Naive thymus-derived CD4-positive, alpha-beta T cell (primary cell): ENCODE results near the gene JAKMIP2. TPM values are rescaled to one million over a fixed set of nuclear protein-coding genes. Genes with fewer than 3 reads are reported as not detected.
A peak's percentile ranks its signal among the peaks of the same experiment; 100 is the strongest.
"Not testable (repeated sequence)": the region's sequence is repeated elsewhere in the genome, so short reads cannot be mapped to it uniquely, and the experiment has no call there.

ENCODE experiments used
- ATAC-seq: fragments of 150-1000 bp; cut with Tn5 transposase; 2 replicates; pipeline ENCODE4 v1.10.0; 2021; ENCODE audit warnings: mild to moderate bottlenecking, moderate library complexity
- CTCF ChIA-PET: fragments of 350-600 bp; sonication (Branson Sonifier 250); formaldehyde crosslinking; loops from one replicate; lab custom pipeline; 2021; ENCODE audit warnings: antibody characterized with exemption; lab: Charles Lee
- POLR2A ChIA-PET: fragments of 350-600 bp; sonication (Branson Sonifier 250); formaldehyde crosslinking; loops from one replicate; lab custom pipeline; 2021; ENCODE audit warnings: antibody characterized with exemption, inconsistent platforms; lab: Charles Lee
- DNase-seq, 9 donors: peaks; one replicate each; pipeline versions ENCODE4 v3.0.0 to v3.0.0-alpha.2; 2020 to 2022; ENCODE audit warnings: mixed read lengths in 1 of 9
- H3K27ac ChIP-seq: one replicate; pipeline ENCODE4 v1.7.0; 2013; ENCODE audit warnings: mild to moderate bottlenecking, low read depth, low read length, moderate library complexity
- H3K27me3 ChIP-seq, 2 donors: one replicate each; pipeline ENCODE4 v1.7.0; 2013; ENCODE audit warnings: low read length in 2 of 2, mild to moderate bottlenecking in 2 of 2, moderate library complexity in 2 of 2; ENCODE audit not compliant: control insufficient read depth in 2 of 2, insufficient read depth in 2 of 2
- H3K36me3 ChIP-seq, 3 experiments: 1 replicate in 2 of 3; 2 replicates in 1 of 3; pipeline ENCODE4 v1.7.0; 2013; ENCODE audit warnings: low read length in 3 of 3, mild to moderate bottlenecking in 3 of 3, moderate library complexity in 1 of 3; ENCODE audit not compliant: insufficient read depth in 3 of 3, control insufficient read depth in 2 of 3
- H3K4me1 ChIP-seq, 2 donors: one replicate each; pipeline ENCODE4 v1.7.0; 2013; ENCODE audit warnings: low read length in 2 of 2, mild to moderate bottlenecking in 2 of 2, moderate library complexity in 1 of 2; ENCODE audit not compliant: control insufficient read depth in 2 of 2, insufficient read depth in 2 of 2
- H3K4me3 ChIP-seq: 2 replicates; pipeline ENCODE4 v1.7.0; 2013; ENCODE audit warnings: mild to moderate bottlenecking, low read length
- H3K9me3 ChIP-seq, 3 experiments: 1 replicate in 2 of 3; 2 replicates in 1 of 3; pipeline ENCODE4 v1.7.0; 2013; ENCODE audit warnings: low read length in 3 of 3; ENCODE audit not compliant: control insufficient read depth in 2 of 3
- H3K27ac Mint-ChIP-seq, 9 donors: one replicate each; pipeline ENCODE4 v1.8.0; 2020 to 2022; ENCODE audit warnings: mixed read lengths in 9 of 9, mild to moderate bottlenecking in 8 of 9, moderate library complexity in 5 of 9, inconsistent platforms in 2 of 9
- H3K27me3 Mint-ChIP-seq, 5 donors: one replicate each; pipeline ENCODE4 v1.8.0; 2021 to 2022; ENCODE audit warnings: mixed read lengths in 5 of 5, mild to moderate bottlenecking in 1 of 5
- H3K36me3 Mint-ChIP-seq, 5 donors: one replicate each; pipeline ENCODE4 v1.8.0; 2020 to 2022; ENCODE audit warnings: mixed read lengths in 5 of 5, mild to moderate bottlenecking in 3 of 5, inconsistent platforms in 1 of 5
- H3K4me1 Mint-ChIP-seq, 7 donors: one replicate each; pipeline ENCODE4 v1.8.0; 2020 to 2022; ENCODE audit warnings: mixed read lengths in 7 of 7, mild to moderate bottlenecking in 3 of 7, inconsistent platforms in 1 of 7
- H3K4me3 Mint-ChIP-seq, 10 donors: one replicate each; pipeline ENCODE4 v1.8.0; 2020 to 2022; ENCODE audit warnings: mild to moderate bottlenecking in 10 of 10, mixed read lengths in 10 of 10, moderate library complexity in 6 of 10, inconsistent platforms in 2 of 10
- H3K9me3 Mint-ChIP-seq, 11 donors: one replicate each; pipeline ENCODE4 v1.8.0; 2020 to 2022; ENCODE audit warnings: mixed read lengths in 11 of 11, mild to moderate bottlenecking in 4 of 11, inconsistent platforms in 1 of 11, moderate library complexity in 1 of 11
- intact Hi-C, 2 donors: fragments of 100-400 bp; cut with micrococcal nuclease; formaldehyde crosslinking; loops; one replicate each; pipeline ENCODE4 v1.15.1; 2023
- polyA plus RNA-seq, 2 donors: library from polyadenylated mRNA; unstranded; fragments of 300-500 nt; fragmentation: Illumina TruSeq; gene quantifications; one replicate each; pipeline ENCODE4 v1.2.3, GENCODE V29; 2021
- total RNA-seq, 6 experiments: library from RNA in 5 of 6; stranded (reverse) in 5 of 6; gene quantifications; 1 replicate in 5 of 6; 2 replicates in 1 of 6; pipeline ENCODE4 v1.2.3 and lab custom pipeline; 2021 to 2026

The JAKMIP2 gene
- total RNA-seq (1 to 10 TPM in 2 of 5 experiments, under 1 TPM in 3; 0.16 to 4.5 (median 0.88) TPM), polyA plus RNA-seq (1 to 10 TPM in 1 of 2 donors, under 1 TPM in 1; 0.18 to 2.3 TPM), total RNA-seq (lab: John Stamatoyannopoulos, UW) (4.4 reads per million, percentile 22 among the genes with 10 or more reads in this experiment)

- ChIA-PET CTCF (no interaction called here), POLR2A (no interaction called here)
- Mint-ChIP-seq H3K4me3 (peak within 1 kb of the TSS; percentile 27 to 93 (median 83)), H3K27ac (peak within 1 kb of the TSS in 8 of 9 donors; percentile 3 to 94 (median 87)), H3K4me1 (peaks cover 6 to 27% (median 16%) of the 10 kb centered on the region in 7 donors), H3K36me3 (no peaks in the 10 kb centered on the region), H3K9me3 (peaks cover 0 to under 1% (median 0%) of the 10 kb centered on the region in 11 donors), H3K27me3 (peaks cover 0 to 22% (median 4%) of the 10 kb centered on the region in 5 donors)
- no peaks in the 10 kb centered on the region for H3K9me3 ChIP-seq
- peak; percentile 10 to 91 (median 72) for DNase-seq
- peaks cover 0 to 15% of the 10 kb centered on the region in 2 donors for H3K4me1 ChIP-seq
- intact Hi-C loops = loop anchor here in 1 of 2 donors (1.0 to 5.0 kb wide), 2 partner anchors 40 to 601 kb away; partner anchors contain the start of gene FBXO38
- H3K36me3 ChIP-seq = no peaks in the 10 kb centered on the region
- peak within 1 kb of the TSS; percentile 19 for H3K27ac ChIP-seq
- ATAC-seq = peak; percentile 95
- H3K4me3 ChIP-seq = peak within 1 kb of the TSS; percentile 57
- H3K27me3 ChIP-seq = no peaks in the 10 kb centered on the region
These were observed at the start of gene JAKMIP2 for GRCh38 chr5:147782110-147783028. Gene JAKMIP2, minus strand, starts transcription at chr5:147782728. Its CDS starts 110,922 bp downstream, at chr5:147671806.

DNA sequence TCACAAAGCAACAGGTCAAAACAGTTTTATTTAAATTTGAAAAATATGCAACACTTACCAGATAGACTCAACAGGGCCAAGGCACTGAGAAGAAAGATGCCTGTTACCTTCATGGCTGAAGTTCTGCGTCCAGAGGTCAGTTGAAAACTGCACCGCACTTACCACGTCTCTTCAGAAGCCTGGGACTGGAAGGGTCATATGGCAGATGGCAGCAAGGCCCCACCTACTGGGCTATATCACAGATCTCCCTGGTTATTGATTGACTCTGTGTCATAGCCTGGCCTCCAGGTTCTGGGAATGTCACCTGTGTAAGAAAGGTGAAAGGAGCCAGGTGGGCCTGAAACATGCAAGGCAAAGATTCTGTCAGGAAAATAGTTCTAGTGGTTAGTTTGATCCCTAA lies 48.9 kb upstream of the JAKMIP2 start, which contains the start of gene SPINK1:
Gene SPINK1 (minus strand): TSS at position 207 of the 400 bp plus-strand sequence. CDS start 94 bp downstream, at position 113.
- Mint-ChIP-seq H3K9me3 (no peaks in the 10 kb centered on the region), H3K4me1 (no peaks in the 10 kb centered on the region), H3K36me3 (no peaks in the 10 kb centered on the region), H3K4me3 (no peak within 1 kb of the TSS), H3K27me3 (peaks cover 6 to 22% (median 9%) of the 10 kb centered on the region in 5 donors), H3K27ac (no peak within 1 kb of the TSS)
- Histone ChIP-seq H3K27me3 (peaks cover 0 to 3% of the 10 kb centered on the region in 2 donors), H3K9me3 (no peaks in the 10 kb centered on the region), H3K4me3 (no peak within 1 kb of the TSS), H3K4me1 (no peaks in the 10 kb centered on the region), H3K36me3 (no peaks in the 10 kb centered on the region), H3K27ac (no peak within 1 kb of the TSS)
- intact Hi-C loops = no loop called here
- DNase-seq = no peak
- ATAC-seq = no peak
- ChIA-PET POLR2A (no interaction called here), CTCF (no interaction called here)

- no peaks in the 10 kb centered on the region for H3K9me3 Mint-ChIP-seq
- ATAC-seq (no peak), DNase-seq (no peak)
- Histone ChIP-seq H3K4me3 (no peak overlapping the region), H3K27ac (no peak overlapping the region), H3K27me3 (peaks cover 0 to 3% of the 10 kb centered on the region in 2 donors), H3K4me1 (no peaks in the 10 kb centered on the region), H3K9me3 (no peaks in the 10 kb centered on the region), H3K36me3 (no peaks in the 10 kb centered on the region)
- ChIA-PET CTCF (no interaction called here), POLR2A (no interaction called here)
- intact Hi-C loops = no loop called here
- no peak overlapping the region for H3K27ac Mint-ChIP-seq
- no peaks in the 10 kb centered on the region for H3K36me3 Mint-ChIP-seq
- H3K27me3 Mint-ChIP-seq = peaks cover 5 to 20% (median 10%) of the 10 kb centered on the region in 5 donors
- H3K4me1 Mint-ChIP-seq = no peaks in the 10 kb centered on the region
- H3K4me3 Mint-ChIP-seq = no peak overlapping the region
These were observed 47.5 kb upstream of the JAKMIP2 start for GRCh38 chr5:147830035-147830434.

DNA sequence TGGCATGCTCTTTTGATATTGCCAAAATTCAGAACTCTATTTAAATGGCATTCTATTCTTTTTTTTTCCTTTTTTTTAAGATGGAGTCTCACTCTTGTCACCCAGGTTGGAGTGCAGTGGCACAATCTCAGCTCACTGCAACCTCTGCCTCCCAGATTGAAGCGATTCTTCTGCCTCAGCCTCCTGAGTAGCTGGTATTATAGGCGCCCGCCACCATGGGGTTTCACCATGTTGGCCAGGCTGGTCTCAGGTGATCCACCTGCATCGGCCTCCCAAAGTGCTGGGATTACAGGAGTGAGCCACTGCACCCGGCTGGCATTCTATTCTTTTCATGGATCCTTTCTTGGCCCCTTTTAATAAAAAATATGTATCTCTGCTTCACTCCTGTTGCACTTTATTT lies 44.5 kb upstream of the JAKMIP2 start:
- H3K9me3 Mint-ChIP-seq, H3K27ac ChIP-seq, H3K4me3 ChIP-seq, H3K4me1 Mint-ChIP-seq, H3K27me3 ChIP-seq, H3K36me3 ChIP-seq, ATAC-seq, DNase-seq, POLR2A ChIA-PET, CTCF ChIA-PET, H3K27ac Mint-ChIP-seq, H3K4me1 ChIP-seq, H3K36me3 Mint-ChIP-seq, H3K9me3 ChIP-seq, H3K4me3 Mint-ChIP-seq: not testable (repeated sequence)
- intact Hi-C loops = loop anchor here in 1 of 2 donors (10.0 kb wide), 1 partner anchor 602 kb away; no protein-coding TSS in a partner anchor
- peaks cover 4 to 20% (median 13%) of the 10 kb centered on the region in 5 donors for H3K27me3 Mint-ChIP-seq

DNA sequence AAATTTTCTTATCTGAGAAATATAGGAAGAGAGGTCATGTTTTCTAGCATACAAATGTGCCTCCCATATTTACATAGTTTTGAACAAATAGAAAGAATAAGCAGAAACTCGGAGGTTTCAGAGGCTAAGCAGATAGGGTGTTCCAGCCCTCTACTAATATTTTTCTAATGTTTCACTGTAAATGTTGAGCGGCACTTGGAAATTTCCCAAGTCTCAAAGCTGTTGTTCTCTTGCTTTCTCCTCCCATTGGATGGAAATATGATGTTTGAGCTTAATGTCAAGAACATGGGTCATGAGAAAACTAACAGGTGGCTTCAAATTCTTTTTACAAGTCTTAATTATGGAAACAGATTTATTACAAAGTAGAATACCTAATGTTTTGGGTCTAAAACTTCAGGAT lies 43.8 kb upstream of the JAKMIP2 start:
- H3K36me3 ChIP-seq = no peaks in the 10 kb centered on the region
- no peaks in the 10 kb centered on the region for H3K4me1 Mint-ChIP-seq
- H3K27ac Mint-ChIP-seq = no peak overlapping the region
- no peaks in the 10 kb centered on the region for H3K9me3 ChIP-seq
- intact Hi-C loops = loop anchor here in 1 of 2 donors (10.0 kb wide), 1 partner anchor 602 kb away; no protein-coding TSS in a partner anchor
- H3K4me3 Mint-ChIP-seq = no peak overlapping the region
- H3K27me3 Mint-ChIP-seq = peaks cover 4 to 20% (median 13%) of the 10 kb centered on the region in 5 donors
- ATAC-seq = no peak
- H3K4me3 ChIP-seq = no peak overlapping the region
- CTCF ChIA-PET = interaction anchor here (0.8 kb wide), 1 partner anchor 30 kb away, joined by 3 read pairs; no protein-coding TSS in a partner anchor
- POLR2A ChIA-PET = no interaction called here
- H3K9me3 Mint-ChIP-seq = no peaks in the 10 kb centered on the region
- no peaks in the 10 kb centered on the region for H3K4me1 ChIP-seq
- no peaks in the 10 kb centered on the region for H3K36me3 Mint-ChIP-seq
- no peaks in the 10 kb centered on the region for H3K27me3 ChIP-seq
- no peak overlapping the region for H3K27ac ChIP-seq
- DNase-seq = no peak

GRCh38 chr5:147822686-147823491 lies 40.4 kb upstream of the JAKMIP2 start:
- Mint-ChIP-seq H3K4me3 (no peak overlapping the region), H3K9me3 (no peaks in the 10 kb centered on the region), H3K4me1 (no peaks in the 10 kb centered on the region), H3K27ac (peak overlapping the region in 1 of 9 donors; percentile 28), H3K36me3 (no peaks in the 10 kb centered on the region), H3K27me3 (peaks cover 0 to 21% (median 7%) of the 10 kb centered on the region in 5 donors)
- POLR2A ChIA-PET = no interaction called here
- DNase-seq (peak in 5 of 9 donors; percentile 18 to 69 (median 36)), ATAC-seq (peak; percentile 88)
- Histone ChIP-seq H3K4me1 (no peaks in the 10 kb centered on the region), H3K27ac (no peak overlapping the region), H3K9me3 (no peaks in the 10 kb centered on the region), H3K4me3 (no peak overlapping the region), H3K36me3 (no peaks in the 10 kb centered on the region), H3K27me3 (no peaks in the 10 kb centered on the region)
- CTCF ChIA-PET = no interaction called here
- intact Hi-C loops = loop anchor here in 1 of 2 donors (1.0 to 10.0 kb wide), 4 partner anchors 41 to 598 kb away; partner anchors contain the start of gene JAKMIP2
